Body of pancreas (tissue), 4 donors: ENCODE results near the gene TENM4. TPM values are rescaled to one million over a fixed set of nuclear protein-coding genes. Genes with fewer than 3 reads are reported as not detected.

Source experiments
- ATAC-seq: fragments of 150-250 bp; one replicate; pipeline ENCODE4 v1.9.1; 2016
- DNase-seq, 4 donors: peaks; one replicate each; pipeline ENCODE4 v3.0.0-alpha.2; 2019
- H3K27ac ChIP-seq, 4 donors: fragments of 200-600 bp; sonication (generic); 1 replicate in 3 of 4; 2 replicates in 1 of 4; pipeline versions ENCODE4 v1.5.1 to v1.6.1; 2016 to 2019; ENCODE audit warnings: mild to moderate bottlenecking in 1 of 4, mixed read lengths in 1 of 4, moderate library complexity in 1 of 4
- H3K27me3 ChIP-seq, 2 donors: fragments of 200-600 bp; sonication (generic); one replicate each; pipeline ENCODE4 v1.6.0; 2016; ENCODE audit warnings: mild to moderate bottlenecking in 1 of 2
- H3K36me3 ChIP-seq, 2 donors: fragments of 200-600 bp; sonication (generic); replicated peaks in 1 of 2; 2 replicates each; pipeline ENCODE4 v1.5.1; 2016; ENCODE audit warnings: low read depth in 2 of 2; ENCODE audit not compliant: insufficient read depth in 1 of 2
- H3K4me1 ChIP-seq: fragments of 200-600 bp; sonication (generic); one replicate; pipeline ENCODE4 v1.6.0; 2016
- H3K4me3 ChIP-seq, 2 donors: fragments of 200-600 bp; sonication (generic); 1 replicate in 1 of 2; 2 replicates in 1 of 2; pipeline ENCODE4 v1.5.1; 2016 to 2019
- H3K9me3 ChIP-seq, 3 donors: fragments of 200-600 bp; sonication (generic); 1 replicate in 2 of 3; 2 replicates in 1 of 3; pipeline ENCODE4 v1.5.1; 2016
- POLR2A ChIP-seq, 3 donors: fragments of 450-650 bp; IDR thresholded peaks; one replicate each; pipeline ENCODE4 v1.6.1; 2016; ENCODE audit warnings: antibody characterized with exemption in 3 of 3, mild to moderate bottlenecking in 2 of 3
- WGBS, 2 donors: methylation state at CpG; one replicate each; pipeline ENCODE4 v1.1.5; 2017; 5-methylcytosine and 5-hydroxymethylcytosine counted together
- intact Hi-C: fragments of 100-400 bp; cut with DNase I; formaldehyde crosslinking; loops from one replicate; pipeline ENCODE4 v1.15.1; 2023
- total RNA-seq, 2 donors: library from RNA; depleted of rRNA; stranded (reverse); fragments of >200 nt; gene quantifications; one replicate each; pipeline ENCODE4 v1.1.0, GENCODE V29; 2016
- TF ChIP-seq, protein P1 (sequence below), 7 experiments: fragments of 450-650 bp in 4 of 7; fragments of 200-600 bp in 3 of 7; sonication (generic) in 3 of 7; IDR thresholded peaks; one replicate each; pipeline ENCODE4 v1.5.1; 2016 to 2019; ENCODE audit warnings: antibody characterized with exemption in 7 of 7

The TENM4 gene
- total RNA-seq, 2 donors from 2014 or later = 0.78 to 6.6 TPM

DNA sequence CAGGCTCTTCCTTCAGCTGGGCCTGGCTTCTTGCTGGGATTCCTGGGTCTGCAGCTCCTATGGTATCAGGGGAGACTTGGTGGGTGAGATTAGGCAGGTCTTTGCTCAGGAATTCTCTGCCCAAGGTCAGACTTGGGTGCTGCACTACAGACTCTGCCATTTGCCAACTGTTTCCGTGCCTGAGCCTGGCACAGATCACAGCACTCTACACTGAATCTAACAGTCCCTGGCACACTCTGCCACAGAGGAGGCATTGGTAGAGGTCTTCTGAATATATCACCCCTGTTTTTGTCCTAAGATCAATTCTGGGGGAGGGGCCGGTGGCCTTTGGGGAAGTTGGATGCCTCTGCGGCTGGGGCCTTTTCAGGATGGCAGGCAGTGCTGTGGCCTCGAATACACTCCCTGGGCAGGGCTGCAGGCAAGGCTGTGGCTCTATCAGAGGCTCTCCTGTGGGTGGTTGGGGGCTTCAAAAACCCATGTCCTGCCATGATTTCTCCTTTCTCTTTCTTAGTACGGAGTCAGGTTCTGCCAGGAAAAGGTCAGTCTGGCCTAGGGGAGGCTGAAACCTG, 751.2 kb downstream of the TENM4 start:
- Histone ChIP-seq H3K4me3 (no peak overlapping the region), H3K4me1 (no peaks in the 10 kb centered on the region), H3K27ac (no peak overlapping the region), H3K36me3 (no peaks in the 10 kb centered on the region), H3K27me3 (no peaks in the 10 kb centered on the region), H3K9me3 (no peaks in the 10 kb centered on the region)
- DNase-seq (no peak), ATAC-seq (no peak)
- WGBS, 2 donors = 41 to 62% methylated on average over 2 to 5 of the region's 5 CpGs
- intact Hi-C loops = no loop called here
- no peak for TF ChIP-seq POLR2A (IDR thresholded peaks at IDR 0.05)
- TF ChIP-seq, protein P1, sequence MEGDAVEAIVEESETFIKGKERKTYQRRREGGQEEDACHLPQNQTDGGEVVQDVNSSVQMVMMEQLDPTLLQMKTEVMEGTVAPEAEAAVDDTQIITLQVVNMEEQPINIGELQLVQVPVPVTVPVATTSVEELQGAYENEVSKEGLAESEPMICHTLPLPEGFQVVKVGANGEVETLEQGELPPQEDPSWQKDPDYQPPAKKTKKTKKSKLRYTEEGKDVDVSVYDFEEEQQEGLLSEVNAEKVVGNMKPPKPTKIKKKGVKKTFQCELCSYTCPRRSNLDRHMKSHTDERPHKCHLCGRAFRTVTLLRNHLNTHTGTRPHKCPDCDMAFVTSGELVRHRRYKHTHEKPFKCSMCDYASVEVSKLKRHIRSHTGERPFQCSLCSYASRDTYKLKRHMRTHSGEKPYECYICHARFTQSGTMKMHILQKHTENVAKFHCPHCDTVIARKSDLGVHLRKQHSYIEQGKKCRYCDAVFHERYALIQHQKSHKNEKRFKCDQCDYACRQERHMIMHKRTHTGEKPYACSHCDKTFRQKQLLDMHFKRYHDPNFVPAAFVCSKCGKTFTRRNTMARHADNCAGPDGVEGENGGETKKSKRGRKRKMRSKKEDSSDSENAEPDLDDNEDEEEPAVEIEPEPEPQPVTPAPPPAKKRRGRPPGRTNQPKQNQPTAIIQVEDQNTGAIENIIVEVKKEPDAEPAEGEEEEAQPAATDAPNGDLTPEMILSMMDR (IDR thresholded peaks at IDR 0.05) = no peak

DNA sequence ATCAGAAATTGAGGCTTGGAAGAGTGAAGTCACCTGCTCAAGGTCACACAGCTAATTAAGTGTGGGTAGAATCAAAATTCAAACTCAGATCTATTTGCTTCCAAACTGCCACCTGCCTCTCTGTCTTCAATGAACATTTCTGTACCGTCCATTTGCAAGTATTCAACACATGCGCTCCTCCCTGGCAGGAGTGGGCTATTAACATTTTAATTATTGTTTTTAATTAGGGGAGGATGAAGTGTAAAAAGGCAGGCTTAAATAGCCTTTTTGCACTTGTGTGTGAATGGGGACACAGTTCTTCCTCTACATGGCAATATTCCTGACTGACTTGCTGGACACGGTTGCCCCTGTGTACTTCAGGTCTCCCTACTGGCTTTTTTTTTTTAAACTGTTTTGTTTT, 751.7 kb downstream of the TENM4 start:
- no peak for DNase-seq
- H3K36me3 ChIP-seq = no peaks in the 10 kb centered on the region
- H3K9me3 ChIP-seq = no peaks in the 10 kb centered on the region
- TF ChIP-seq POLR2A (IDR thresholded peaks at IDR 0.05) = no peak
- TF ChIP-seq, protein P1 (IDR thresholded peaks at IDR 0.05) = no peak
- intact Hi-C loops = no loop called here
- H3K4me3 ChIP-seq = no peak overlapping the region
- 57 to 64% methylated on average over 3 of the region's 3 CpGs for WGBS, 2 donors
- ATAC-seq = no peak
- no peaks in the 10 kb centered on the region for H3K4me1 ChIP-seq
- no peak overlapping the region for H3K27ac ChIP-seq
- no peaks in the 10 kb centered on the region for H3K27me3 ChIP-seq

DNA sequence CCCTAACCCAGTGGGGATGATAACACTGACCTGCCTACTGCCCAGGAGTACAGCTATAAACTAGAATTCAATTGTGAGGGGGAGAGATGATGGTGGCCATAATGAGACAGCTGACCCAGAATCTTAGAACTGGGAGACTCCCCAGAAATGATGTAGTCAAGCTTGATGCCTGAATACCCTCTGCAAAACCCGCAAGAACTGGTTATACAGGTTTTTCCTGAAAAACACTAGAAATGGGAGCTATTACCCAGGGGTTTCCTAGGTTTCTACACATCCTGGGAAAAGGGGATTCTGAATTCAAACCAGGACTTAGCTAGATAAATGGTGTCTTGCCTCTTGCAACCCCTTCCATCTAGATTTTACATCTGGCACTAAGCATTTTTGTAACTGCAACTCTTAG, 752.4 kb downstream of the TENM4 start:
- Histone ChIP-seq H3K9me3 (no peaks in the 10 kb centered on the region), H3K36me3 (no peaks in the 10 kb centered on the region), H3K27me3 (no peaks in the 10 kb centered on the region), H3K4me3 (no peak overlapping the region), H3K27ac (no peak overlapping the region), H3K4me1 (no peaks in the 10 kb centered on the region)
- 33 to 36% methylated on average over 1 of the region's 1 CpG for WGBS, 2 donors
- intact Hi-C loops = no loop called here
- ATAC-seq = no peak
- DNase-seq = no peak
- TF ChIP-seq, protein P1 (IDR thresholded peaks at IDR 0.05) = no peak
- TF ChIP-seq POLR2A (IDR thresholded peaks at IDR 0.05) = no peak

- no peak overlapping the region for H3K4me3 ChIP-seq
- 72 to 76% methylated on average over 3 of the region's 3 CpGs for WGBS, 2 donors
- ATAC-seq (no peak), DNase-seq (no peak)
- H3K27ac ChIP-seq = no peak overlapping the region
- H3K36me3 ChIP-seq = no peaks in the 10 kb centered on the region
- intact Hi-C loops = no loop called here
- no peaks in the 10 kb centered on the region for H3K4me1 ChIP-seq
- no peaks in the 10 kb centered on the region for H3K9me3 ChIP-seq
- TF ChIP-seq POLR2A (IDR thresholded peaks at IDR 0.05) = no peak
- TF ChIP-seq, protein P1 (IDR thresholded peaks at IDR 0.05) = no peak
- no peaks in the 10 kb centered on the region for H3K27me3 ChIP-seq
These were observed 755.7 kb downstream of the TENM4 start for GRCh38 chr11:78685156-78685555.

- no peak overlapping the region for H3K4me3 ChIP-seq
- 83 to 88% methylated on average over 2 of the region's 2 CpGs for WGBS, 2 donors
- no peaks in the 10 kb centered on the region for H3K27me3 ChIP-seq
- H3K36me3 ChIP-seq = no peaks in the 10 kb centered on the region
- no peak overlapping the region for H3K27ac ChIP-seq
- no peaks in the 10 kb centered on the region for H3K4me1 ChIP-seq
- intact Hi-C loops = no loop called here
- ATAC-seq (no peak), DNase-seq (no peak)
- no peaks in the 10 kb centered on the region for H3K9me3 ChIP-seq
- TF ChIP-seq, protein P1 (IDR thresholded peaks at IDR 0.05) = no peak
These were observed 756.5 kb downstream of the TENM4 start for GRCh38 chr11:78684377-78684776.
